Kidney epithelial cell (primary cell): ENCODE measurements around the gene B4GALNT3. TPM values are rescaled to one million over a fixed set of nuclear protein-coding genes. Genes with fewer than 3 reads are reported as not detected.

Experiments used
- DNase-seq: peaks from one replicate; pipeline ENCODE4 v3.0.0-alpha.2; 2010; ENCODE audit warnings: low read depth
- H3K27me3 ChIP-seq: 2 replicates; pipeline ENCODE4 v1.6.0; 2011; ENCODE audit warnings: low read length; ENCODE audit not compliant: control insufficient read depth, insufficient read depth
- H3K36me3 ChIP-seq: 2 replicates; pipeline ENCODE4 v1.5.1; 2011; ENCODE audit warnings: low read length; ENCODE audit not compliant: control insufficient read depth, insufficient read depth
- H3K4me3 ChIP-seq: 2 replicates; pipeline ENCODE4 v1.5.1; 2011; ENCODE audit warnings: low read depth, mild to moderate bottlenecking, control low read depth, low read length
- CTCF ChIP-seq: IDR thresholded peaks from 2 replicates; pipeline ENCODE4 v1.5.1; 2011; ENCODE audit warnings: mild to moderate bottlenecking, moderate library complexity, low read length, control low read depth, inconsistent platforms; ENCODE audit not compliant: insufficient read depth, poor library complexity, severe bottlenecking
- total RNA-seq: library from RNA; depleted of rRNA; stranded (reverse); fragments of >200 nt; gene quantifications from 2 replicates; pipeline ENCODE4 v1.2.3, GENCODE V29; 2015

Gene B4GALNT3
- total RNA-seq, 1 donor from 2014 or later: 6.8 TPM

GRCh38 chr12:510071-510825, 50.5 kb downstream of the B4GALNT3 start:
- peak; percentile 35 for DNase-seq
- H3K27me3 ChIP-seq: no peaks in the 10 kb centered on the region
- no peak overlapping the region for H3K4me3 ChIP-seq
- H3K36me3 ChIP-seq: no peaks in the 10 kb centered on the region
- TF ChIP-seq CTCF: no peak

GRCh38 chr12:512933-513332, 53.2 kb downstream of the B4GALNT3 start:
- Histone ChIP-seq H3K4me3 (no peak overlapping the region), H3K27me3 (no peaks in the 10 kb centered on the region), H3K36me3 (no peaks in the 10 kb centered on the region)
- DNase-seq: no peak
- TF ChIP-seq CTCF: no peak

GRCh38 chr12:513446-513845, 53.7 kb downstream of the B4GALNT3 start:
- no peak for DNase-seq
- Histone ChIP-seq H3K36me3 (no peaks in the 10 kb centered on the region), H3K27me3 (no peaks in the 10 kb centered on the region), H3K4me3 (no peak overlapping the region)
- no peak for TF ChIP-seq CTCF

- DNase-seq: no peak
- TF ChIP-seq CTCF: no peak
- Histone ChIP-seq H3K4me3 (no peak overlapping the region), H3K27me3 (no peaks in the 10 kb centered on the region), H3K36me3 (no peaks in the 10 kb centered on the region)
Observed at GRCh38 chr12:517538-517937, 57.8 kb downstream of the B4GALNT3 start.

- Histone ChIP-seq H3K4me3 (no peak overlapping the region), H3K27me3 (no peaks in the 10 kb centered on the region), H3K36me3 (no peaks in the 10 kb centered on the region)
- no peak for TF ChIP-seq CTCF
- DNase-seq: no peak
Observed at GRCh38 chr12:520119-520518, 60.4 kb downstream of the B4GALNT3 start.
